Activated naive CD8-positive, alpha-beta T cell treated with anti-CD3 and anti-CD28 coated beads, Interleukin-2, amount 10 ng/mL, durations not matched to agents 7 days and 5 days (primary cell): ENCODE data around the gene METTL25. TPM values are rescaled to one million over a fixed set of nuclear protein-coding genes. Genes with fewer than 3 reads are reported as not detected.
"Not testable (repeated sequence)": the region's sequence is repeated elsewhere in the genome, so short reads cannot be mapped to it uniquely, and the experiment has no call there.

Experiments
- ATAC-seq: fragments of 150-1000 bp; cut with Tn5 transposase; one replicate; pipeline ENCODE4 v1.10.0; 2021; ENCODE audit warnings: low read depth, moderate library complexity
- POLR2A ChIA-PET: fragments of 350-600 bp; sonication (Branson Sonifier 250); formaldehyde crosslinking; loops from one replicate; lab custom pipeline; 2021; ENCODE audit warnings: antibody characterized with exemption; lab: Charles Lee
- DNase-seq: peaks from one replicate; pipeline ENCODE4 v3.0.0; 2021
- H3K27ac Mint-ChIP-seq: one replicate; pipeline ENCODE4 v1.8.0; 2022; ENCODE audit warnings: mild to moderate bottlenecking, mixed read lengths
- H3K27me3 Mint-ChIP-seq: one replicate; pipeline ENCODE4 v1.8.0; 2022; ENCODE audit warnings: mild to moderate bottlenecking, moderate library complexity, mixed read lengths
- H3K36me3 Mint-ChIP-seq: one replicate; pipeline ENCODE4 v1.8.0; 2021; ENCODE audit warnings: mild to moderate bottlenecking, mixed read lengths
- H3K4me1 Mint-ChIP-seq: one replicate; pipeline ENCODE4 v1.8.0; 2021; ENCODE audit warnings: mixed read lengths
- H3K4me3 Mint-ChIP-seq: one replicate; pipeline ENCODE4 v1.8.0; 2022; ENCODE audit warnings: mild to moderate bottlenecking, moderate library complexity, mixed read lengths
- H3K9me3 Mint-ChIP-seq: one replicate; pipeline ENCODE4 v1.8.0; 2021; ENCODE audit warnings: mixed read lengths
- total RNA-seq, 2 experiments: library from RNA; stranded (reverse); gene quantifications; one replicate each; pipeline ENCODE4 v1.2.3, GENCODE V29; 2021

METTL25 gene
- total RNA-seq, result 10 to 100 TPM in 1 of 2 experiments, 1 to 10 TPM in 1; 9.8 to 12.5 TPM

GRCh38 chr12:82358200-82359114, at the start of gene METTL25, which contains the start of gene CCDC59:
Gene METTL25, plus strand, starts transcription at chr12:82358529. Its CDS starts 37 bp downstream, at chr12:82358566.
Gene CCDC59, minus strand, starts transcription at chr12:82358387. Its CDS starts 11 bp downstream, at chr12:82358376.
- POLR2A ChIA-PET, result interaction anchor here (0.7 to 1.6 kb wide), 4 partner anchors 10 to 418 kb away, joined by 3 to 5 read pairs (median 4); no protein-coding TSS in a partner anchor
- peak; percentile 92 for DNase-seq
- Mint-ChIP-seq H3K36me3 (peaks cover 23% of the 10 kb centered on the region), H3K4me1 (peaks cover 24% of the 10 kb centered on the region), H3K27ac (peak within 1 kb of the TSS; percentile 99), H3K27me3 (no peaks in the 10 kb centered on the region), H3K9me3 (peaks cover 2% of the 10 kb centered on the region), H3K4me3 (peak within 1 kb of the TSS; percentile 97)
- ATAC-seq, result peak; percentile 94

- ATAC-seq (no peak), DNase-seq (no peak)
- Mint-ChIP-seq H3K4me3 (no peak overlapping the region), H3K9me3 (peaks cover 1% of the 10 kb centered on the region), H3K27me3 (peaks cover 4% of the 10 kb centered on the region), H3K27ac (no peak overlapping the region), H3K36me3 (no peaks in the 10 kb centered on the region), H3K4me1 (no peaks in the 10 kb centered on the region)
- POLR2A ChIA-PET, result no interaction called here
Measured at GRCh38 chr12:82314406-82314892, 43.9 kb upstream of the METTL25 start.

GRCh38 chr12:82319276-82319675, 39.1 kb upstream of the METTL25 start:
- H3K27ac Mint-ChIP-seq, result no peak overlapping the region
- H3K9me3 Mint-ChIP-seq, result no peaks in the 10 kb centered on the region
- H3K27me3 Mint-ChIP-seq, result peaks cover 9% of the 10 kb centered on the region
- no peaks in the 10 kb centered on the region for H3K4me1 Mint-ChIP-seq
- POLR2A ChIA-PET, result no interaction called here
- H3K36me3 Mint-ChIP-seq, result no peaks in the 10 kb centered on the region
- no peak for DNase-seq
- H3K4me3 Mint-ChIP-seq, result no peak overlapping the region
- ATAC-seq, result no peak

- no peaks in the 10 kb centered on the region for H3K4me1 Mint-ChIP-seq
- POLR2A ChIA-PET, result no interaction called here
- no peak overlapping the region for H3K4me3 Mint-ChIP-seq
- ATAC-seq, result no peak
- no peak overlapping the region for H3K27ac Mint-ChIP-seq
- no peak for DNase-seq
- peaks cover 6% of the 10 kb centered on the region for H3K27me3 Mint-ChIP-seq
- no peaks in the 10 kb centered on the region for H3K9me3 Mint-ChIP-seq
- H3K36me3 Mint-ChIP-seq, result no peaks in the 10 kb centered on the region
Measured at GRCh38 chr12:82325540-82326336, 32.6 kb upstream of the METTL25 start.

GRCh38 chr12:82326905-82327503, 31.3 kb upstream of the METTL25 start:
- POLR2A ChIA-PET, result no interaction called here
- H3K27me3 Mint-ChIP-seq, result peaks cover 9% of the 10 kb centered on the region
- no peaks in the 10 kb centered on the region for H3K9me3 Mint-ChIP-seq
- ATAC-seq (no peak), DNase-seq (no peak)
- no peaks in the 10 kb centered on the region for H3K4me1 Mint-ChIP-seq
- no peaks in the 10 kb centered on the region for H3K36me3 Mint-ChIP-seq
- no peak overlapping the region for H3K4me3 Mint-ChIP-seq
- no peak overlapping the region for H3K27ac Mint-ChIP-seq

- Mint-ChIP-seq H3K9me3 (no peaks in the 10 kb centered on the region), H3K36me3 (no peaks in the 10 kb centered on the region), H3K4me3 (no peak overlapping the region), H3K27ac (no peak overlapping the region), H3K27me3 (peaks cover 11% of the 10 kb centered on the region), H3K4me1 (no peaks in the 10 kb centered on the region)
- ATAC-seq (no peak), DNase-seq (no peak)
- POLR2A ChIA-PET, result no interaction called here
Measured at GRCh38 chr12:82327861-82328260, 30.5 kb upstream of the METTL25 start.

- H3K27me3 Mint-ChIP-seq, result peaks cover 11% of the 10 kb centered on the region
- H3K4me3 Mint-ChIP-seq, result no peak overlapping the region
- no peaks in the 10 kb centered on the region for H3K9me3 Mint-ChIP-seq
- DNase-seq, result no peak
- no peak for ATAC-seq
- POLR2A ChIA-PET, result no interaction called here
- H3K4me1 Mint-ChIP-seq, result no peaks in the 10 kb centered on the region
- no peaks in the 10 kb centered on the region for H3K36me3 Mint-ChIP-seq
- H3K27ac Mint-ChIP-seq, result no peak overlapping the region
Measured at GRCh38 chr12:82329508-82329907, 28.8 kb upstream of the METTL25 start.

- peaks cover 2% of the 10 kb centered on the region for H3K4me1 Mint-ChIP-seq
- DNase-seq (no peak), ATAC-seq (no peak)
- H3K9me3 Mint-ChIP-seq, result no peaks in the 10 kb centered on the region
- H3K4me3 Mint-ChIP-seq, result no peak overlapping the region
- peaks cover 5% of the 10 kb centered on the region for H3K36me3 Mint-ChIP-seq
- H3K27me3 Mint-ChIP-seq, result no peaks in the 10 kb centered on the region
- H3K27ac Mint-ChIP-seq, result no peak overlapping the region
- POLR2A ChIA-PET, result no interaction called here
Measured at GRCh38 chr12:82350161-82350560, 8.2 kb upstream of the METTL25 start.

- DNase-seq (no peak), ATAC-seq (no peak)
- no peaks in the 10 kb centered on the region for H3K27me3 Mint-ChIP-seq
- H3K4me1 Mint-ChIP-seq, result peaks cover 12% of the 10 kb centered on the region
- no peak overlapping the region for H3K27ac Mint-ChIP-seq
- H3K4me3 Mint-ChIP-seq, result no peak overlapping the region
- POLR2A ChIA-PET, result no interaction called here
- no peaks in the 10 kb centered on the region for H3K9me3 Mint-ChIP-seq
- peaks cover 14% of the 10 kb centered on the region for H3K36me3 Mint-ChIP-seq
Measured at GRCh38 chr12:82351390-82351789, 6.9 kb upstream of the METTL25 start.

- Mint-ChIP-seq H3K9me3 (peaks cover 2% of the 10 kb centered on the region), H3K36me3 (peaks cover 25% of the 10 kb centered on the region), H3K4me3 (peak overlapping the region; percentile 97), H3K27ac (peak overlapping the region; percentile 99), H3K4me1 (peaks cover 24% of the 10 kb centered on the region), H3K27me3 (no peaks in the 10 kb centered on the region)
- no peak for ATAC-seq
- DNase-seq, result no peak
- POLR2A ChIA-PET, result no interaction called here
Measured at GRCh38 chr12:82357340-82357739, 989 bp upstream of the METTL25 start.

- ATAC-seq (no peak), DNase-seq (no peak)
- Mint-ChIP-seq H3K4me1 (peaks cover 24% of the 10 kb centered on the region), H3K9me3 (peaks cover 2% of the 10 kb centered on the region), H3K27me3 (no peaks in the 10 kb centered on the region), H3K36me3 (peaks cover 25% of the 10 kb centered on the region), H3K4me3 (peak overlapping the region; percentile 97), H3K27ac (peak overlapping the region; percentile 99)
- POLR2A ChIA-PET, result interaction anchor here (1.2 kb wide), 1 partner anchor 329 kb away, joined by 5 read pairs; no protein-coding TSS in a partner anchor
Measured at GRCh38 chr12:82357845-82358199, 507 bp upstream of the METTL25 start.

GRCh38 chr12:82359115-82359478, 768 bp downstream of the METTL25 start:
- Mint-ChIP-seq H3K36me3 (peaks cover 22% of the 10 kb centered on the region), H3K9me3 (peaks cover 2% of the 10 kb centered on the region), H3K27ac (peak overlapping the region; percentile 99), H3K4me3 (peak overlapping the region; percentile 97), H3K27me3 (no peaks in the 10 kb centered on the region), H3K4me1 (peaks cover 24% of the 10 kb centered on the region)
- ATAC-seq (no peak), DNase-seq (peak; percentile 34)
- POLR2A ChIA-PET, result interaction anchor here (0.8 to 1.6 kb wide), 3 partner anchors 14 to 419 kb away, joined by 3 to 5 read pairs (median 3); no protein-coding TSS in a partner anchor

GRCh38 chr12:82360834-82361233, 2.5 kb downstream of the METTL25 start:
- ATAC-seq, H3K4me3 Mint-ChIP-seq, DNase-seq, H3K9me3 Mint-ChIP-seq, H3K27me3 Mint-ChIP-seq, H3K27ac Mint-ChIP-seq, POLR2A ChIA-PET: not testable (repeated sequence)
- peaks cover 18% of the 10 kb centered on the region for H3K4me1 Mint-ChIP-seq
- H3K36me3 Mint-ChIP-seq, result peaks cover 15% of the 10 kb centered on the region
